ENCODE measurements around the gene TMEM123. TPM values are rescaled to one million over a fixed set of nuclear protein-coding genes. Genes with fewer than 3 reads are reported as not detected.
A peak's percentile ranks its signal among the peaks of the same experiment; 100 is the strongest.

TMEM123 gene
- total and polyA plus RNA-seq, 2 donors (not counting 1 experiment from before 2014, with no cell fraction given), result 36.7 to 422 TPM

DNA sequence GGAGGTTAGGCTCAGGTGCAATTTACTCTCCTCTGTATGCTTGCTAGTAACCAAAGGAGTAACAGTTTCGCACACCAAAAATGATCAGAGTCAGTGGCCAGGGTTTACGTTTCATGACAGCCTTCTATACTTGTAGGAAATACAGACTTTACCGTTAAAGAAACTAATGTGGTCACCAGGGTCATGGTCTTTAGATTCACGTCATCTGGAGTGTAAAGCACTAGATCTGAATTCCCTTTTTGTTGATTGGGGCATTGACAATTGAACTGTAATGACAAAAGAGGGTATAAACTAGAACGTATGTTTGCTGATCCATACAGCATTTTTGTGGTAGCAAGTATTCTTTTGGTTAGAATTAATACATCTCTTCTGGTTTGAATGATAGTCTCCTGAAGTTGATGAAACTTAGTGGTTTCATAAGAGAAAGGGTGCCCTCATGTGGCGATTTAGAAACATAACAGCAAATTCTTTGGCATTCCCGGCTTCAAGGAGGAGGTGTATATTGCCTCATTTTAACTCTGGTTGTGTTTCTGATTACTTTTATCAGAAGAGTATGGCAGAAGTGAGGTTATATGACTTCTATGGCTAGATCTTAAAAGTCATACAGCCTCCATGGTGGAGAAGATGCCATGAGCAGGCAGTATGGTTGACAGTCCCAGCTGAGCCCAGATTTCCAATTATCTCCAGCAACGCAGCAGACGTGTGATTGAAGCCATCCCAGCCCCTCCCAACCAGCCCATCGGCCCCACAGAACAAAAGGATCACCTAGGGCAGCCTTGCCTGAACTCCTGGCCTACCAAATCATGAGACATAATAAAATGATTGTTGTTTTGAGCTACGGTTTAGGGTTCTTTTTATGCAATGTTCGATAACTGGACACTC, 42.8 kb upstream of the TMEM123 start:
- no peaks in the 10 kb centered on the region for H3K9me3 Mint-ChIP-seq (ENCODE audit: insufficient read depth)
- no peaks in the 10 kb centered on the region for H3K9me3 ChIP-seq (ENCODE audit: control extremely low read depth in 1 of 3, control insufficient read depth in 2 of 3, insufficient read depth in 1 of 3, low read length in 2 of 3)
- no peak overlapping the region for H3K9ac ChIP-seq (ENCODE audit: low read length)
- DNase-seq, result peak; percentile 86
- H3K36me3 ChIP-seq (replicated peaks in 1 of 2; ENCODE audit: control extremely low read depth in 1 of 2, control insufficient read depth in 1 of 2, extremely low read depth in 1 of 2, insufficient read depth in 2 of 2, low read length in 1 of 2), result no peaks in the 10 kb centered on the region
- ATAC-seq (ENCODE audit: low read depth), result peak; percentile 73
- H3K27ac ChIP-seq (ENCODE audit: low read length in 2 of 2), result no peak overlapping the region
- H3K4me1 ChIP-seq (ENCODE audit: control insufficient read depth in 2 of 2, insufficient read depth in 2 of 2, low read length in 2 of 2), result peaks cover 0 to 7% of the 10 kb centered on the region in 2 donors
- H3K4me3 ChIP-seq (ENCODE audit: control extremely low read depth in 1 of 5, extremely low read depth in 1 of 5, insufficient read depth in 1 of 5, low read depth in 2 of 5, low read length in 4 of 5), result no peak overlapping the region
- peak overlapping the region; percentile 50 for H3K27ac Mint-ChIP-seq
- WGBS (ENCODE audit: insufficient coverage), result 47% methylated on average over 6 of the region's 12 CpGs
- H3K4me1 Mint-ChIP-seq, result peaks cover 14% of the 10 kb centered on the region
- H4K20me1 ChIP-seq (ENCODE audit: control insufficient read depth, insufficient read depth, low read length, poor library complexity, severe bottlenecking), result no peaks in the 10 kb centered on the region
- H2AFZ ChIP-seq (ENCODE audit: insufficient read depth, low read depth, low read length, poor library complexity, severe bottlenecking), result no peak overlapping the region
- peak overlapping the region; percentile 55 for H3K4me3 Mint-ChIP-seq
- ChIA-PET POLR2A (interaction anchor here (0.6 to 1.1 kb wide), 3 partner anchors 89 to 151 kb away, joined by 3 to 4 read pairs (median 3); partner anchors contain the start of gene BIRC2), CTCF (interaction anchor here (0.7 to 1.8 kb wide), 53 partner anchors 8 to 226 kb away, joined by 3 to 99 read pairs (median 4); no protein-coding TSS in a partner anchor)
- no peaks in the 10 kb centered on the region for H3K79me2 ChIP-seq (ENCODE audit: control insufficient read depth, insufficient read depth, low read length)
- H3K27me3 Mint-ChIP-seq, result no peaks in the 10 kb centered on the region
- H3K27me3 ChIP-seq (replicated peaks in 1 of 4; ENCODE audit: control extremely low read depth in 1 of 4, control insufficient read depth in 3 of 4, insufficient read depth in 4 of 4, low read length in 3 of 4), result no peaks in the 10 kb centered on the region
- no peak overlapping the region for H3K4me2 ChIP-seq (replicated peaks; ENCODE audit: low read depth, low read length, poor library complexity, severe bottlenecking)
- TF ChIP-seq EZH2 (IDR thresholded peaks at IDR 0.05; ENCODE audit: borderline replicate concordance, insufficient read depth, low read depth, low read length, poor library complexity, severe bottlenecking), result no peak
- TF ChIP-seq, protein P1, sequence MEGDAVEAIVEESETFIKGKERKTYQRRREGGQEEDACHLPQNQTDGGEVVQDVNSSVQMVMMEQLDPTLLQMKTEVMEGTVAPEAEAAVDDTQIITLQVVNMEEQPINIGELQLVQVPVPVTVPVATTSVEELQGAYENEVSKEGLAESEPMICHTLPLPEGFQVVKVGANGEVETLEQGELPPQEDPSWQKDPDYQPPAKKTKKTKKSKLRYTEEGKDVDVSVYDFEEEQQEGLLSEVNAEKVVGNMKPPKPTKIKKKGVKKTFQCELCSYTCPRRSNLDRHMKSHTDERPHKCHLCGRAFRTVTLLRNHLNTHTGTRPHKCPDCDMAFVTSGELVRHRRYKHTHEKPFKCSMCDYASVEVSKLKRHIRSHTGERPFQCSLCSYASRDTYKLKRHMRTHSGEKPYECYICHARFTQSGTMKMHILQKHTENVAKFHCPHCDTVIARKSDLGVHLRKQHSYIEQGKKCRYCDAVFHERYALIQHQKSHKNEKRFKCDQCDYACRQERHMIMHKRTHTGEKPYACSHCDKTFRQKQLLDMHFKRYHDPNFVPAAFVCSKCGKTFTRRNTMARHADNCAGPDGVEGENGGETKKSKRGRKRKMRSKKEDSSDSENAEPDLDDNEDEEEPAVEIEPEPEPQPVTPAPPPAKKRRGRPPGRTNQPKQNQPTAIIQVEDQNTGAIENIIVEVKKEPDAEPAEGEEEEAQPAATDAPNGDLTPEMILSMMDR (IDR thresholded peaks at IDR 0.05), result peak; percentile 81
- intact Hi-C loops (cut with micrococcal nuclease), result loop anchor here (1.0 kb wide), 8 partner anchors 21 to 207 kb away; no protein-coding TSS in a partner anchor

- ChIA-PET POLR2A (no interaction called here), CTCF (interaction anchor here (0.8 to 2.3 kb wide), 13 partner anchors 13 to 207 kb away, joined by 3 to 21 read pairs (median 4); no protein-coding TSS in a partner anchor)
- no peaks in the 10 kb centered on the region for H3K27me3 Mint-ChIP-seq
- 90% methylated on average over 3 of the region's 6 CpGs for WGBS (ENCODE audit: insufficient coverage)
- no peak for TF ChIP-seq EZH2 (IDR thresholded peaks at IDR 0.05; ENCODE audit: borderline replicate concordance, insufficient read depth, low read depth, low read length, poor library complexity, severe bottlenecking)
- TF ChIP-seq, protein P1 (IDR thresholded peaks at IDR 0.05), result no peak
- no peaks in the 10 kb centered on the region for H3K79me2 ChIP-seq (ENCODE audit: control insufficient read depth, insufficient read depth, low read length)
- no peaks in the 10 kb centered on the region for H3K36me3 ChIP-seq (replicated peaks in 1 of 2; ENCODE audit: control extremely low read depth in 1 of 2, control insufficient read depth in 1 of 2, extremely low read depth in 1 of 2, insufficient read depth in 2 of 2, low read length in 1 of 2)
- H3K27me3 ChIP-seq (replicated peaks in 1 of 4; ENCODE audit: control extremely low read depth in 1 of 4, control insufficient read depth in 3 of 4, insufficient read depth in 4 of 4, low read length in 3 of 4), result no peaks in the 10 kb centered on the region
- H3K4me3 Mint-ChIP-seq, result no peak overlapping the region
- H4K20me1 ChIP-seq (ENCODE audit: control insufficient read depth, insufficient read depth, low read length, poor library complexity, severe bottlenecking), result no peaks in the 10 kb centered on the region
- no peaks in the 10 kb centered on the region for H3K9me3 Mint-ChIP-seq (ENCODE audit: insufficient read depth)
- no peak overlapping the region for H3K4me2 ChIP-seq (replicated peaks; ENCODE audit: low read depth, low read length, poor library complexity, severe bottlenecking)
- H3K4me1 Mint-ChIP-seq, result peaks cover 15% of the 10 kb centered on the region
- no peak overlapping the region for H2AFZ ChIP-seq (ENCODE audit: insufficient read depth, low read depth, low read length, poor library complexity, severe bottlenecking)
- intact Hi-C loops (cut with micrococcal nuclease), result no loop called here
- no peak overlapping the region for H3K27ac ChIP-seq (ENCODE audit: low read length in 2 of 2)
- DNase-seq, result no peak
- H3K4me3 ChIP-seq (ENCODE audit: control extremely low read depth in 1 of 5, extremely low read depth in 1 of 5, insufficient read depth in 1 of 5, low read depth in 2 of 5, low read length in 4 of 5), result no peak overlapping the region
- H3K9ac ChIP-seq (ENCODE audit: low read length), result no peak overlapping the region
- no peaks in the 10 kb centered on the region for H3K9me3 ChIP-seq (ENCODE audit: control extremely low read depth in 1 of 3, control insufficient read depth in 2 of 3, insufficient read depth in 1 of 3, low read length in 2 of 3)
- peaks cover 0 to 7% of the 10 kb centered on the region in 2 donors for H3K4me1 ChIP-seq (ENCODE audit: control insufficient read depth in 2 of 2, insufficient read depth in 2 of 2, low read length in 2 of 2)
- ATAC-seq (ENCODE audit: low read depth), result no peak
- no peak overlapping the region for H3K27ac Mint-ChIP-seq
Measured at GRCh38 chr11:102494216-102494615, 41.7 kb upstream of the TMEM123 start.

Data from B cell (primary cell).